Stimulated activated CD4-positive, alpha-beta T cell treated with anti-CD3 and anti-CD28 coated beads, TNF-alpha, amount 100 ng/mL, for 4 hours (primary cell): ENCODE measurements around the gene AGTPBP1.
A peak's percentile ranks its signal among the peaks of the same experiment; 100 is the strongest.
"Not testable (repeated sequence)": the region's sequence is repeated elsewhere in the genome, so short reads cannot be mapped to it uniquely, and the experiment has no call there.

ENCODE experiments used
- DNase-seq, 3 experiments: peaks; one replicate each; pipeline ENCODE4 v3.0.0-alpha.2; 2020; ENCODE audit warnings: low read depth in 3 of 3

The AGTPBP1 gene

DNA sequence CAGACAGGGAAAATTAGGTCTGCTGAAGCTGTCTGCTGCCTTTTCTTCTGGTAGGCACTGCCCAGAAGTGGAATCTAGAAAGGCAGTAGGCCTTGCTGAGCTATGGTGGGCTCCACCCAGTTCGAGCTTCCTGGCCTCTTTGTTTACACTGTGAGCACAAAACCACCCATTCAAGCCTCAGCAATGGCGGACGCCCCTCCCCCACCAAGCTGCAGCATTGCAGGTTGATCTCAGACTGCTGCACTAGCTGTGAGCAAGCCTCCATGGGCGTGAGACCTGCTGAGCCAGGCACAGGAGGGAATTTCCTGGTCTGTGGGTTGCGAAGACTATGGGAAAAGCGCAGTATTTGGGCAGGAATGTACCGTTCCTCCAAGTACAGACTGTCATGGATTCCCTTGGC, 18.5 kb downstream of the AGTPBP1 start:
- peak; percentile 5 to 15 (median 8) for DNase-seq

DNA sequence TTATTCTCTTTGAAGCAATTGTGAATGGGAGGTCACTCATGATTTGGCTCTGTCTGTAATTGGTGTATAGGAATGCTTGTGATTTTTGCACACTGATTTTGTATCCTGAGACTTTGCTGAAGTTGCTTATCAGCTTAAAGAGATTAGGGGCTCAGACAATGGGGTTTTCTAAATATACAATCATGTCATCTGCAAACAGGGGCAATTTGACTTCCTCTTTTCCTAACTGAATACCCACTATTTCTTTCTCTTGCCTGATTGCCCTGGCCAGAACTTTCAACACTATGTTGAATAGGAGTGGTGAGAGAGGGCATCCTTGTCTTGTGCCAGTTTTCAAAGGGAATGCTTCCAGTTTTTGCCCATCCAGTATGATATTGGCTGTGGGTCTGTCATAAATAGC, 22.3 kb downstream of the AGTPBP1 start:
- DNase-seq: not testable (repeated sequence)

DNA sequence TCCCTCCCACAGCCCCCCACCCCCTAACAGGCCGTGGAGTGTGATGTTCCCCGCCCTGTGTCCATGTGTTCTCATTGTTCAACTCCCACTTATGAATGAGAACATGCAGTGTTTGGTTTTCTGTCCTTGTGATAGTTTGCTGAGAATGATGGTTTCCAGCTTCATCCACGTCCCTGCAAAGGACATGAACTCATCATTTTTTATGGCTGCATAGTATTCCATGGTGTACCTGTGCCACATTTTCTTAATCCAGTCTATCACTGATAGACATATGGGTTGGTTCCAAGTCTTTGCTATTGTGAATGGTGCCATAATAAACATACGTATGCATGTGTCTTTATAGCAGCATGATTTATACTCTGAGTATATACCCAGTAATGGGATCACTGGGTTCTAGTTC, 23.9 kb downstream of the AGTPBP1 start:
- not testable (repeated sequence) for DNase-seq

DNA sequence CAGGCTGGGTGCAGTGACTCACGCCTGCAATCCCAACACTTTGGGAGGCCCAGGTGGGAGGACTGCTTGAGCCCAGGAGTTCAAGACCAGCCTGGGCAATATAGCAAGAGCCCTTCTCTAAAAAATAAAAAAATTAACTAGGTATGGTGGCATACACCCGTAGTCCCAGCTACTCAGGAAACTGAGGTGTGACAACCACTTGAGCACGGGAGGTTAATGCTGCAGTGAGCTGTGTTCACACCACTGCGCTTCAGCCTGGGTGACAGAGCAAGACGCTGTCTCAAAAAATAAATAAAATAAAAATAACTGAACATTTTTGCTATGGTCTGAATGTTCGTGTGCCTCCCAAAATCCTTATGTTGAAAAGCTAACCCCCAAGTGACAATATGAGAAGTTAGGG, 24.5 kb downstream of the AGTPBP1 start:
- no peak for DNase-seq

DNA sequence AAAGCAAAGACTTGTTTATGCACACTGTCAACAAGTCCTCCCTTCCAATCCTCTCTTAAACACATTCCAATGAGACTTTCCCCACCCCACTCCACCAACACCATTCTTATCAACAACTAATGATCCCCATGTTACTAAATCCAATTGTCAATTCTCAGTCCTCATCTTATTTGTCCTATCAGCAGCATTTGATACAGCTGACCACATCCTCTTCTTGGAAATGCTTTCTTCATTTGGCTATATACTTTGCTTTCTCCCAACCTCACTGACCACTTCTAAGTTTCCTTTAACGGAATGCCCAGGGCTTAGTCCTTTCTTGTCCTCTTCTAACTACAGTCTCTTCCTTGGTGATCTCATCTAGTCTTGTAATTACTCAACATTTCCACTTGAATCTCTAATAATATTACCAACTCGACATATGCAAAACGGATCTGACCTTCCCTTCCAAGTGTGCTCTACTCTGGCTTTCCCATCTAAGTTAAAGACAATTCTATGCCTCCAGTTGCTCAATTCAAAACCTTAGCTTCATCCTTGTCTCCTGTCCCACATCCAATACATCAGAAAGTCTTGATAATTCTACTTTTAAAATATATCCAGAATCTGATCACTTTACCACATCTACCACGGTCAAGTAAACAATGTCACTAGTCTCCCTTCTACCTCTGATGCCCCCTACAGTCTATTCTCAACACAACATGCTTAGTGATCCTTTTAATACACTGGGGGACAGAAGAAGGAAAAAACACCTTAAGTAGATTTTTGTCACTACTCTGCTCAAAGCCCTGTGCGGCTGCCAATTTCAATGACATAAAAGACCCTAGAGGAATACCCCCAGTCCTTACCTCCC, 25.5 kb downstream of the AGTPBP1 start:
- DNase-seq: no peak

DNA sequence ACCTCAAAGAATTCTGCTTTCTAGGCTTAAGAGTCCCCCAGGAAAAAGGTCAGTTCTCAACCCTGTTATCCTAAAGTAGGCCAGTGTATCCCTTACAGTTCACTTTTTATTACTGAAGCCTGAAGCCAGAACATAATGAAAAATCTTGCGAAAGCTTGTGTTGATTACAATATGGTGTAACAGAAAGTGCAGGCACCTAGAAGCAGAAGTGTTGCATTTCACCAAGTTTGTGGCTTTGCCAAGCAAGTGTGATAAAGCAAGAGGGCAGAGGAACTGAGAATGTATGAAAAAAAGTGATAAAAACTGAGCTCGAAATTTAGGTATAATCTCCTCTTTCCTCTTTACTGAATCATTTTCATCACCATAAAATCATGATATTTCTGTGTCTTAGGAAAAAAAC, 26.2 kb downstream of the AGTPBP1 start:
- no peak for DNase-seq

DNA sequence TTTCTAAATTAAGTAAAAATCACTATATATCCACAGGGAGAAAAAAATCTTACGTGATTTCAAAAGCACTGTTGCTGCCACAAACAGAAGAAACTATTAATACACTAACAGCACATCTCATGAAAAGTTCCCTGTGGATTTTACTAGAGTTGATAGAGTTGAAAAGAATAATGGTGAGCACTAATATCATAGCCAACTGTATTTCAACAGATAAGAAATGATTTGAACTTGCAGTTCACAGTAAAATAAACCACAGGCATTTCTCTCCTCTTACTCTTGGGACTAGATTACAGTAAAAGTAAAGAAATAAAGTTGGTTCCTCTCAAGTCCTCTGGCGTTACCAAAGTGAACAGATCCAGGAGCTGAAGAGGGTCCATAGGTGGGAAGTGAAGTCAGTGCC, 27.9 kb downstream of the AGTPBP1 start:
- DNase-seq: no peak

DNA sequence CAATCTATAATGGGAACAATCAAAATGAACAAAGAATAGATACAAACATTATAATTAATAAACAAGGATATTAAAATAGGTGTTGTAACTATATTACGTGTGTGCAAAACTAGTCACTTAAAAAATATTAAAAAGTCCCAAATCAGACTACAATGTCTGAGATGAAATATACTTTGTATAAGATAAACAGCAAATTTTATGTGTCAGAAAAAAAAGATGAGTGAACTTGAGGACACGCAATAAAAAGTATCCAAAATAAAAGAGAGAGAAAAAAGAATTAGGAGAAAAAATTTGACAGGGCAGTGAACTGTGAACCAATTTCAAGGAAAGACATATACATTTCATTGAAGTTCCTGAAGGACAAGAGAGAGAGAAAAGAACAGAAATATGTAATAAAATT, 37.0 kb downstream of the AGTPBP1 start:
- DNase-seq: no peak

DNA sequence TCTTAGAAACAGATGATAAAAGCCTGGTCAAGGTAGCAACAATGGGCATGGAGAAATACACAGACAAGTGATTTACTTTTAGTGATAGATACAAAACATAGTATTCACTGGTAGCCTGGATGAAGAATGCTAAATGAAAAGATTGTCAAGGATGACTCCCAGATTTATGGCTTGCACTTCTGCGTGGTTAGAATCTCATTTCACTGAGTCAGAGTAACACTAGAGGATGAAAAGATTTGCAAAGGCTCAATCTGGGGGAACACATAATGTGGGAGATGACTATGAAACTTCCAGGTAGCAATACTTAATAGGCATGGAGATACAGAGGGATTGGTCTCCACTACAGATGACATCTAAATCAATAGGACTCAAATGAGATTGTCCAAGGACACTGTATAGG, 38.4 kb downstream of the AGTPBP1 start:
- DNase-seq: no peak

DNA sequence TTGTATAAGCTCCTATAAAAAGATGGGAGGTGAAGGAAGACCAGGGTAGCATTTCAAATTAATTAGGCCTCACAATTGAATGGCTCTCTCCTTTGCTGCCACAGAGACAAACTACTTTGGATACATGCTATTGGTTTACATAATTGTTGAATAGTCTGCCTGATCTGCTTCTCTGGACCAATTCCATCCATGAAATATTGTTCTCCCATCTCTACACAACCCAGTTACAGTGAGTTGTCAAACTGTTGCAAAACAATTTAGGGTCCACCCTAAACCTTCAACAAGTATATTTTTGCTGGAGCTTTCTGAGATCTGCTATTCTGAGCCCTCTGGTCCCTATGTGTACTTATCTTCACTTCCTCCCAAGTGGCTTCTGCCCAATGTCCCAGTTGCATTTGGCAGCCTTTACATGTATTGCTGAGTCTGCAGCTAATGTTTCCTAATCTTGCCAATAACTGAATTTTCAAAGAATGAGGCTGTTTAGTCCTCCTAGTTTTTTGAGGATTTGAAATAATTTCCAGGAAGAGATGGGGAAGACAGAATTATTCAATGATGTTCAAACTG, 38.9 kb downstream of the AGTPBP1 start:
- DNase-seq: no peak

DNA sequence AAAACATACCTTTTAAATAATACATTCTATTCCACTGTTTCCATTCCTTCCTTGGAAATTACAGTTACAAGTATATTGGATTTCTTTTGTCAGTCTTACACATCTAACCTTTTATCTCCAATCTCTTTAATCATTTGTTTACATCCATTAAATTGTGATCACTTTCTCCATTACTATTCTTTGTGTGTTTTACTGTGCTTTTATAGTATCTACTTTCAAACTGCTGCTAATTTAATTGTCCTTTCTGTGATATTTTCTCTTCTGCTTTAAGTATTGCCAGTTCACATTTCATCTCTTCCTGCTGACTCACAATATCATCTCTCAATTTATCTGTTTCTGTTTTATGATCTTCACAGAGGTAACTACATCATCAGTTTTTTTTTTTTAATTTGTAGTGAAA, 39.6 kb downstream of the AGTPBP1 start:
- no peak for DNase-seq

DNA sequence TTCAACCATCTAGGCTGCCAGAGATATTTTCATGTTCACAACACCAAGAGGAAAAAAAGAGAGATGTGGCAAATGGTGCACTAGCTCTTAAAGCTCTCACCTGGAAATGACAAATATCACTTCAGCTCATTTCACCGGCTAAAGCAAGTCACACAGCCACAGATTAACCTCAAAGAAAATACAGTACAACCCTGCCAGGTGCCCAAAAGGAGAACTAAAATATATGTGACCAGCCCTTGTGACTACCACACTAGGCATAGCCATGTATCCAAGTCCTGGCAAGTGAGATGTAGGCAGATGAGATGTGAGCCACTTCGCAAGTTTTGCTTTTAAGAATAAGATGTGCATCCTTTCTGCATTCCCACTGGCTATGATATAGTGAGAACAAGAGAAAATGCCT, 41.4 kb downstream of the AGTPBP1 start:
- no peak for DNase-seq

DNA sequence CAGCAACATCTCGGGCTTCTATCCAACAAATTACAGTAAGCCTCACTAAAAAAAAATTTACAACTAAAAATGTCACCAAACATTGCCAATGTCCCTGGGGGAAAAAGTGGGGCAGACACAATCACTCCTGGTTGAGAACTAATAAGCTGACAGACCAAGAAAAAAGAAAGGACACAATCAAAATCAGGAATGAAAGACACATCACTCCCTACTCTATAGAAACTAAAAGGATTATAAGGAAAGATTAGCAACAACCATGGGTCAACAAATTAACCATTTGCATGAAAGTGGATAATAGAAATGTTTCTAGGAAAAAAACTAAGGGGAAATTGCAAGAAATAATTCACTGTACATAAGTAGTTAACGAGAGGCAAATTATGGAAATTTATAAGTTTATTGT, 53.4 kb downstream of the AGTPBP1 start:
- DNase-seq: no peak

DNA sequence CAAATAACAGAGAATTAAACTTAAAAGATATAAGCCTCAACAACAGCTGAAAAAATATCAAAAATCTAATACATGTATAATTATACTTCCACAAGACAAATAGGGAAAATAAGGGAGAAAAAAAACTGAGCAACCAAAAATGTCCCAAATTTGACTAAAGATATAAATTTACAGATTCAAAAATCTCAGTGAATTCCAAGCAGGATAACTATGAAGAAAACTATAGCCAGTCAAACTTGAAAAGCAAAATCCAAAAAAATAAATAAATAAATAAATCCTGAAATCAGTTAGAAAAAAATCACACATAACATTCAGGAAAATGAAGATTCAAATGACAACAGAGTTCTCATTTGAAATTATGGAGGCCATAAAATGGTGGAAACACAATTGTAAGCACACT, 56.7 kb downstream of the AGTPBP1 start:
- no peak for DNase-seq

DNA sequence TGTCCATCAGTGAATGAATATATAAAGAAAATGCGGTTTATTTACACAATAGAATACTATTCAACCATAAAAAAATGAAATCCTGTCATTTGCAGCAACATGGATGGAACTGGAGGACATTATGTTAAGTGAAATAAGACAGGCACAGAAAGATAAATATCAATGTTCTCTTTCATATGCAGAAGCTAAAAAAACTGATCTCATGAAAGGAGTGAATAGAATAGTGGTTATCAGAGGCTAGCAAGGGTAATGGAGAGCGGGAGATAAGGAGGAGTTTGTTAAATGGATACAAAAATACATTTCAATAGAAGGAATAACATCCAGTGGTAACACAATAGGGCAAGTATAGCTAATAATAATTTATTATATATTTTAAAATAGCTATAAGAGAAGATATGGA, 65.0 kb downstream of the AGTPBP1 start:
- no peak for DNase-seq

DNA sequence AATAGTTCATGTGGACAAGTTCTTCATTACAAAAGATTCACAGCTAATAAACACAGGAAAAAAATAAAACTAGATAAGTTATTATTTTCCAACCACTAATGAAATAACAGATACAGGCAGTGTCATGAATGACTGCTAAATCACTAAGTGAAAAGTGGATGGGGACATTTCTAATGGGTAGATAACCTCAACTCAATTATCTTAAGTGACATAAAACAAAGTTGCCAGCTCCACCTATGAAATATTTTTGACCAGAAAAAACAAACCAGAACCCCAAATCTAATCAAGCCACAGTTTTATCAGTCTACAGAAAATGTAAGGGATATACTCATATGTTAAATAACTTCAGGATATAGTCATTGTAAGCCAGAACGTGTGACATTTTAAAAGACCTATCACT, 74.4 kb downstream of the AGTPBP1 start:
- DNase-seq: no peak

DNA sequence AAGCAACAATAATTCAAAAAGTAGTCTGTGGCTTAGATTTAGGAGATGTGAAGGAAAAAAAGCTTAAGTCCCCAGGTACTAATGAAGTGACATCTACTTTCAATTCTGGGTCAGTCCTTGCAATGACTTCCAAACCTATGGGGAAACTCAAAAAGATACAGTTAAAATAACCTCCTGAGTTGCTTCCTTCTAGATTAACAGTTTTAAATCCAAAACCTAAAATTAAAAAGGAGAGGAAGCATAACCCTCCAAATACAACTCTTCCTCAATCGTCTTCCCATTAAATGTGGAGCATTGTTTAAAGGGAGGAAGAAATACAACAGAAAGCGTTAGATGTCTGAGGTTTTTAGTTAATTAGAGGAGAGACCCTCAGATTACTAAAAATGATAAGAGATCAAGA, 75.7 kb downstream of the AGTPBP1 start:
- no peak for DNase-seq

DNA sequence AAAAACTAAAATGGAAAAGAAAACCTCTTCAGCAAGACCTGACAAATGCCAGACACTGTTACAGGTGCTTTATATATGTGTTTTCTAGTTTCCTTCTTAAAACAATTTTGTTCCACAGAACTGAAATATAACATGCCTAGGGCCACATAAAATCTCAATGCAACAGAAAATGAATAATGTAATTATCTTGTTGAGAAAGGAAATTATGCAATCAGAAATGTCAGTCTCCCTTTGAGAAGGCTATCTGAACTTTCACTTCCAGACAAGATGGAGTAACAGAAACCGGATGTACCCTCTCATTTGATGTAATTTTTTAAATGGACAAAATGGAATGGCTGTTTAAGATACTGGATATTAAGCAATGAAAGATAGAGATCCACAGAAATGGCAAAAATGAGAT, 79.2 kb downstream of the AGTPBP1 start:
- no peak for DNase-seq

DNA sequence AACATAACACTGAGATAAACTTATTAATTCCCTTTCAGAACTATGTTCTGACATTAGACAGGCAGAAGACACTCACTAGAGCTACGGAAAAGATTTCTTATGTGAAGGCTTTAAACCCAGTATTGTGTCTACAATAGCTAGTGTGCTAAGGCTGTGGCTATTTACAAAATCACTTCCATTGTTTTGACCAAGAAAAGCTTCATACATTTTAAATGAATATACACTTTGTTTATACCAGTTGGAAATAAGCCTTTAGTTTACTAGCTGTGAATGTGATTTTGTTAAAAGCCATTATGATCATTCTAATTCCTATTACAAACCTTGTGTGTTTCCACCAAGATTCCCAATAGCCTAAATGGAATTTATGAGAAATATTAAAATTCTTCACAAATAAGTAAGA, 83.0 kb downstream of the AGTPBP1 start:
- no peak for DNase-seq

DNA sequence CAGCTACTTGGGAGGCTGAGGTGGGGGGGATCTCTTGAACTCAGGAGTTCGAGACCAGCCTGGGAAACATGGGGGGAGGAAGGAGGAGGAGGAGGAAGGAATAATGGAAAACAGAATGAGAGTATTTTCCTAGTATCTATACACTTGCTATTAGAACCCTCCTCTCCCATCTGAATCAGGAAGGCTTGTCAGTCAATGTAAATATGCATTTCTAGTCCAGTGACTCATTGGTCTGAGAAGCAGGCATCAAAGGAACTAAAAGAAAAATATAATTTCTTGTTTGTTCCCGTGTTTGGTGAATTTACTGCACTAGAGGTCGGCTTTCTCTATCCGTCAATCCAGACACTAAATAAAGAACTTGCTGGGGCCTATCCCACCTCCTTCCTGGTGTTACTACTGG, 88.6 kb downstream of the AGTPBP1 start:
- no peak for DNase-seq

DNA sequence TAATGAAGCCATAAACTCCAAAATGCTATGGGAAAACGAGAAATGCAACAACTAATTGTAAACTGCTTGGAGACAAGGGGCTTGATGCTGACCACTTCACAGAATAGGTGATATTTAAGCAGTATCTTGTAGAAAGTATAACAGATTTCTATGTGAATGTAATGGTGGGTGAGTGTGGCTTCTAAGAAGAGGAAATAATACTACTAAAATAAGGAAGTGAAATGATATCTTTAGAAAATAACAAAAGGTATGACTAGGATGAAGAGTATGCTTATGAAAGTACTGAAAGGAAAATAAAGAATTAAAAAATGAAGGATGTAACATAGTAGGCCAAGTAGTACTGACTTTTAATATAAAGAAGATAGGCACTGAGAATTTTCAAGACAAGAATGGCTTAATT, 94.2 kb downstream of the AGTPBP1 start:
- no peak for DNase-seq

DNA sequence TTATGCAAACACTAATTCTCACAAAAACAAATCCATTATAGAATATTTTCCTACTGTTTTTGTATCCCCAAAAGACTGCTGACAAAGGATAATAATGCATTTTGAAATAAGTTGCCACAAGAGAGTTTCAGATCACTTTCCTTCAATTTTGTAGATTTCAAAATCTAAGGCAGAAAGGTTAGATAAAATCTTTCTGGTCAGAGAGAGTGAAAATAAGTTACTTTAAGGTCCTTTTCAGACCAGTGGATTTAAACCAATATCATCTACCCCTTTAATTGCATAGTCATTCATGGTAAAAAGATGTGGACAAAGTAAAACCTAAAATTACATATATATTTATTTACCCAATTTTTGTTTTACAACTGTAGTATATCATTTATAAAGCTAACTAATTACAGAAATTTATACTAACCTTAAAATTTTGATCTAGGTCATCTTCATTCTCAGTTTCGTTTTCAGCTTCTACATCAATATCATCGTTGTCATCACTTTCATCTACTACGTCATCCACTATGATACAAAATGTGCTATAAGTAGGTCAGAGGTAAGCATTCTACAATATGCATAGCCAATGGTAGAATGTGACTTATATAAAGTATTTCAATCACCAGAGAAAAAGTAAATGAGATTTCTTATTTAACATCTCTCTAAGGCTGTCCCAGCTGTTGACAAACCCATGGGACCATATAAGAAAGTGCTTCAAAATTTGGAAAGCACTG, 95.7 kb downstream of the AGTPBP1 start:
- DNase-seq: no peak

DNA sequence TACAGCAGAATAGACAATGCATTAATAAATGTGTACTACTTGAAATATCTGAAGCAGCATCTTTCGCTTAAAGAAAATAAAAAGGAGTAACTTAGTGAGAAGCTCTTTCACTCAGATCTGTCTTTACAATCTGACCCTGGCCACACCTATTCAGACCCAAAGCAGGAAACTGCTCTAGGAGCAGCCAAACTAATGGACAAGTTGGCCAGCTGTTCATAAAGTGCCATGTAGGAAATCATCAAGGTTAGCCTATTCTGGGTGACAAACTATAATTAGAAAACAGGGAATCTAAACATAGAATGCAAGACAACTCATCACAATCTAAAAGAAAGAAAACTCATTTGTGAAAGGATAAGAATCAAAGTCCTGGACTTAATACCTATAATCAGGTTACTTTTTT, 101.3 kb downstream of the AGTPBP1 start:
- DNase-seq: no peak
